Measurements from ENCODE around the gene RAD23A.

RAD23A gene

GRCh38 chr19:12947702-12948611 is 2.3 kb downstream of the RAD23A start:
- no peak for DNase-seq (ENCODE audit: low spot score)

GRCh38 chr19:12948612-12949362 is 3.1 kb downstream of the RAD23A start:
- H3K4me3 ChIP-seq (ENCODE audit: low read length in 2 of 2) = no peak overlapping the region
- H2BK5ac ChIP-seq (ENCODE audit: low read length) = no peak overlapping the region
- no peak for DNase-seq (ENCODE audit: low spot score)
- peak overlapping the region; percentile 13 for H3K9ac ChIP-seq (ENCODE audit: low read depth, low read length, poor library complexity)
- peaks cover 0 to 6% of the 10 kb centered on the region in 2 donors for H3K4me1 ChIP-seq (ENCODE audit: control insufficient read depth in 2 of 2, insufficient read depth in 1 of 2, low read depth in 1 of 2, low read length in 2 of 2)
- H2AK5ac ChIP-seq (ENCODE audit: low read depth, low read length) = no peak overlapping the region
- no CpG with 5 or more reads among the region's 30 CpGs for WGBS, 2 donors (ENCODE audit: extremely low coverage in 2 of 2, insufficient read length in 2 of 2, insufficient replicate concordance in 1 of 2)
- peaks cover 5% of the 10 kb centered on the region for H3K79me1 ChIP-seq (ENCODE audit: low read depth, low read length)
- H4K91ac ChIP-seq (ENCODE audit: low read depth, low read length, poor library complexity) = no peak overlapping the region
- no peaks in the 10 kb centered on the region for H3K9me3 ChIP-seq (replicated peaks in 1 of 2; ENCODE audit: control insufficient read depth in 2 of 2, insufficient read depth in 1 of 2, low read depth in 1 of 2, low read length in 2 of 2)
- H3K27me3 ChIP-seq (ENCODE audit: control insufficient read depth in 3 of 3, insufficient read depth in 3 of 3, low read depth in 1 of 3, low read length in 3 of 3) = no peaks in the 10 kb centered on the region
- no peak overlapping the region for H2BK12ac ChIP-seq (ENCODE audit: low read length)
- H3K23ac ChIP-seq (ENCODE audit: low read depth, low read length, poor library complexity) = no peak overlapping the region
- H3K18ac ChIP-seq (ENCODE audit: low read length) = no peak overlapping the region
- H3K27ac ChIP-seq (replicated peaks; ENCODE audit: low read length) = no peak overlapping the region
- H3K14ac ChIP-seq (ENCODE audit: low read length) = no peak overlapping the region
- H2BK15ac ChIP-seq (ENCODE audit: low read length) = no peak overlapping the region
- H4K8ac ChIP-seq (ENCODE audit: low read depth, low read length) = no peak overlapping the region
- no peak overlapping the region for H2BK120ac ChIP-seq (ENCODE audit: low read depth, low read length)
- H2AFZ ChIP-seq (ENCODE audit: low read length) = no peak overlapping the region
- no peak overlapping the region for H3K4me2 ChIP-seq (ENCODE audit: insufficient read depth, low read length, poor library complexity, severe bottlenecking)
- H3K36me3 ChIP-seq (replicated peaks in 1 of 2; ENCODE audit: control insufficient read depth in 2 of 2, insufficient read depth in 2 of 2, low read length in 2 of 2) = peaks cover 51 to 87% of the 10 kb centered on the region in 2 donors
- H3K4ac ChIP-seq (ENCODE audit: low read length) = no peak overlapping the region

More at GRCh38 chr19:12947702-12948611, 2.3 kb downstream of the RAD23A start:
- Histone ChIP-seq H3K79me1 (ENCODE audit: low read depth, low read length) (peaks cover 5% of the 10 kb centered on the region), H3K23ac (ENCODE audit: low read depth, low read length, poor library complexity) (peak overlapping the region; percentile 53), H3K18ac (ENCODE audit: low read length) (no peak overlapping the region), H2BK12ac (ENCODE audit: low read length) (no peak overlapping the region), H4K91ac (ENCODE audit: low read depth, low read length, poor library complexity) (no peak overlapping the region), H2AFZ (ENCODE audit: low read length) (no peak overlapping the region), H2BK120ac (ENCODE audit: low read depth, low read length) (no peak overlapping the region), H2BK5ac (ENCODE audit: low read length) (no peak overlapping the region), H2AK5ac (ENCODE audit: low read depth, low read length) (no peak overlapping the region), H3K4me1 (ENCODE audit: control insufficient read depth in 2 of 2, insufficient read depth in 1 of 2, low read depth in 1 of 2, low read length in 2 of 2) (peaks cover 2 to 6% of the 10 kb centered on the region in 2 donors), H3K36me3 (replicated peaks in 1 of 2; ENCODE audit: control insufficient read depth in 2 of 2, insufficient read depth in 2 of 2, low read length in 2 of 2) (peaks cover 57 to 87% of the 10 kb centered on the region in 2 donors), H3K9ac (ENCODE audit: low read depth, low read length, poor library complexity) (peak overlapping the region; percentile 24), H3K4ac (ENCODE audit: low read length) (no peak overlapping the region), H3K4me2 (ENCODE audit: insufficient read depth, low read length, poor library complexity, severe bottlenecking) (no peak overlapping the region), H4K8ac (ENCODE audit: low read depth, low read length) (no peak overlapping the region), H3K27ac (replicated peaks; ENCODE audit: low read length) (no peak overlapping the region), H3K14ac (ENCODE audit: low read length) (no peak overlapping the region), H3K4me3 (ENCODE audit: low read length in 2 of 2) (no peak overlapping the region), H3K27me3 (ENCODE audit: control insufficient read depth in 3 of 3, insufficient read depth in 3 of 3, low read depth in 1 of 3, low read length in 3 of 3) (no peaks in the 10 kb centered on the region), H3K9me3 (replicated peaks in 1 of 2; ENCODE audit: control insufficient read depth in 2 of 2, insufficient read depth in 1 of 2, low read depth in 1 of 2, low read length in 2 of 2) (no peaks in the 10 kb centered on the region), H2BK15ac (ENCODE audit: low read length) (no peak overlapping the region)
- WGBS, 2 donors (ENCODE audit: extremely low coverage in 2 of 2, insufficient read length in 2 of 2, insufficient replicate concordance in 1 of 2) = no CpG with 5 or more reads among the region's 28 CpGs

- H4K91ac ChIP-seq (ENCODE audit: low read depth, low read length, poor library complexity) = no peak overlapping the region
- no peak overlapping the region for H3K18ac ChIP-seq (ENCODE audit: low read length)
- no peak overlapping the region for H4K8ac ChIP-seq (ENCODE audit: low read depth, low read length)
- H3K9me3 ChIP-seq (replicated peaks in 1 of 2; ENCODE audit: control insufficient read depth in 2 of 2, insufficient read depth in 1 of 2, low read depth in 1 of 2, low read length in 2 of 2) = no peaks in the 10 kb centered on the region
- no peak overlapping the region for H3K23ac ChIP-seq (ENCODE audit: low read depth, low read length, poor library complexity)
- H2BK5ac ChIP-seq (ENCODE audit: low read length) = no peak overlapping the region
- H3K4me2 ChIP-seq (ENCODE audit: insufficient read depth, low read length, poor library complexity, severe bottlenecking) = no peak overlapping the region
- DNase-seq (ENCODE audit: low spot score) = no peak
- H2AFZ ChIP-seq (ENCODE audit: low read length) = no peak overlapping the region
- H3K36me3 ChIP-seq (replicated peaks in 1 of 2; ENCODE audit: control insufficient read depth in 2 of 2, insufficient read depth in 2 of 2, low read length in 2 of 2) = peaks cover 47 to 87% of the 10 kb centered on the region in 2 donors
- no peak overlapping the region for H3K4me3 ChIP-seq (ENCODE audit: low read length in 2 of 2)
- H3K4ac ChIP-seq (ENCODE audit: low read length) = no peak overlapping the region
- H2AK5ac ChIP-seq (ENCODE audit: low read depth, low read length) = no peak overlapping the region
- no peak overlapping the region for H2BK12ac ChIP-seq (ENCODE audit: low read length)
- no peak overlapping the region for H3K9ac ChIP-seq (ENCODE audit: low read depth, low read length, poor library complexity)
- H3K27ac ChIP-seq (replicated peaks; ENCODE audit: low read length) = no peak overlapping the region
- no peaks in the 10 kb centered on the region for H3K27me3 ChIP-seq (ENCODE audit: control insufficient read depth in 3 of 3, insufficient read depth in 3 of 3, low read depth in 1 of 3, low read length in 3 of 3)
- peaks cover 0 to 6% of the 10 kb centered on the region in 2 donors for H3K4me1 ChIP-seq (ENCODE audit: control insufficient read depth in 2 of 2, insufficient read depth in 1 of 2, low read depth in 1 of 2, low read length in 2 of 2)
- no peak overlapping the region for H2BK120ac ChIP-seq (ENCODE audit: low read depth, low read length)
- no CpG with 5 or more reads among the region's 16 CpGs for WGBS, 2 donors (ENCODE audit: extremely low coverage in 2 of 2, insufficient read length in 2 of 2, insufficient replicate concordance in 1 of 2)
- H2BK15ac ChIP-seq (ENCODE audit: low read length) = no peak overlapping the region
- no peak overlapping the region for H3K14ac ChIP-seq (ENCODE audit: low read length)
- peaks cover 5% of the 10 kb centered on the region for H3K79me1 ChIP-seq (ENCODE audit: low read depth, low read length)
Measured at GRCh38 chr19:12949363-12950283, 4.0 kb downstream of the RAD23A start.

Measured in neuronal stem cell (in vitro differentiated cells).